Ishikawa (cell line): ENCODE measurements around the gene TRIM24.

Experiments
- CEBPB ChIP-seq: IDR thresholded peaks from 2 replicates; pipeline ENCODE4 v1.6.1; 2012
- CREB1 ChIP-seq: IDR thresholded peaks from 2 replicates; pipeline ENCODE4 v1.6.1; 2012; ENCODE audit warnings: low read depth
- EP300 ChIP-seq: IDR thresholded peaks from 2 replicates; pipeline ENCODE4 v1.6.1; 2012; ENCODE audit warnings: borderline replicate concordance
- MAX ChIP-seq: IDR thresholded peaks from 2 replicates; pipeline ENCODE4 v1.6.1; 2012
- RAD21 ChIP-seq: IDR thresholded peaks from 2 replicates; pipeline ENCODE4 v1.6.1; 2012; ENCODE audit warnings: low read depth
- REST ChIP-seq: IDR thresholded peaks from 2 replicates; pipeline ENCODE4 v1.6.1; 2012; ENCODE audit warnings: low read depth, mild to moderate bottlenecking
- TAF1 ChIP-seq: IDR thresholded peaks from 2 replicates; pipeline ENCODE4 v1.6.1; 2012; ENCODE audit warnings: low read depth, mild to moderate bottlenecking
- TEAD4 ChIP-seq: IDR thresholded peaks from 2 replicates; pipeline ENCODE4 v1.6.1; 2012
- YY1 ChIP-seq: IDR thresholded peaks from 2 replicates; pipeline ENCODE4 v1.6.1; 2012; ENCODE audit warnings: low read depth
- ZBTB7A ChIP-seq: IDR thresholded peaks from 2 replicates; pipeline ENCODE4 v1.6.1; 2012; ENCODE audit warnings: low read depth
- TF ChIP-seq, protein P1 (sequence below): IDR thresholded peaks from 2 replicates; pipeline ENCODE4 v1.6.1; 2012

DNA sequence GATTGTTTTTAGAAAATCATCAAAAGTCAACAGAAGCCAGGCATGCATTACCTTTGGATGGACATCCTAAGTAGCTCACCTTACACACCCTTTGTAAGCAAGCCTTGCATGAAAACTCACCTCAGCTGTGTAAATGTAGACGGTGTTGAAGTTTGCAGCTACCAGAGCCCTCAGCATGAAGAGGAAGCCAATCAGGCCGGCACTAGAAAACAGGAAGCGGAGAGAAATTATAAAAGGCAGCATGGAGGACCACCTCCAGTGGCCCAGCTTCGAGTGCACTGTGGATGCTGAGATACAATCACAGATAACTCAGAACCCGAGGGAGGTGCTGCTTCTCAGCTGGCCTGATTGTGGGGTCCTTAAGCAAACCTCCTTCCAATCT is 165.8 kb downstream of the TRIM24 start:
- TF ChIP-seq RAD21 (no peak), MAX (no peak), EP300 (no peak), CEBPB (no peak), CREB1 (no peak), TEAD4 (no peak), REST (no peak), TAF1 (no peak), YY1 (no peak), ZBTB7A (no peak)
- TF ChIP-seq, protein P1, sequence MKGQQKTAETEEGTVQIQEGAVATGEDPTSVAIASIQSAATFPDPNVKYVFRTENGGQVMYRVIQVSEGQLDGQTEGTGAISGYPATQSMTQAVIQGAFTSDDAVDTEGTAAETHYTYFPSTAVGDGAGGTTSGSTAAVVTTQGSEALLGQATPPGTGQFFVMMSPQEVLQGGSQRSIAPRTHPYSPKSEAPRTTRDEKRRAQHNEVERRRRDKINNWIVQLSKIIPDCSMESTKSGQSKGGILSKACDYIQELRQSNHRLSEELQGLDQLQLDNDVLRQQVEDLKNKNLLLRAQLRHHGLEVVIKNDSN = no peak
